ENCODE results near the gene PMVK.
A peak's percentile ranks its signal among the peaks of the same experiment; 100 is the strongest.

Gene PMVK

DNA sequence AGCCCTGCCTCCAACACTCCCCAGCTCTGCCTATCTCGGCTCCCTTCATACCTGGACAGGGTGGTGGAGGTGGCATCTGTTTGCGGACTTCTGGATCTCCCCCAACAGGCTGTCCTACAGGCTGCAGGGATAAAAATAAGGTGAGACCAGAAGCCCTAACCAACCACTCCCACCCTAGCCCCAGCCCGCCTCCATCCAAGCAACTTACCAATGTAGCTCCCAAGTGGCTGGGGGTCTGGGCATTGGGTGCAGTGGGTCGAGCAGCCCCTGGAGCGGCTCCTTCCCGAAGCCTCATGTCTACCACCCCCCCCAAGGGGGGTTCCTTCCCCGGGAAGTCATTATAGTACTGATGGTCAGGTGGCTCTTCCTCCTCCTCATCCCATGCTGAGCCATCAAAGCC, 29.6 kb upstream of the PMVK start:
- DNase-seq (ENCODE audit: low read depth) = no peak

DNA sequence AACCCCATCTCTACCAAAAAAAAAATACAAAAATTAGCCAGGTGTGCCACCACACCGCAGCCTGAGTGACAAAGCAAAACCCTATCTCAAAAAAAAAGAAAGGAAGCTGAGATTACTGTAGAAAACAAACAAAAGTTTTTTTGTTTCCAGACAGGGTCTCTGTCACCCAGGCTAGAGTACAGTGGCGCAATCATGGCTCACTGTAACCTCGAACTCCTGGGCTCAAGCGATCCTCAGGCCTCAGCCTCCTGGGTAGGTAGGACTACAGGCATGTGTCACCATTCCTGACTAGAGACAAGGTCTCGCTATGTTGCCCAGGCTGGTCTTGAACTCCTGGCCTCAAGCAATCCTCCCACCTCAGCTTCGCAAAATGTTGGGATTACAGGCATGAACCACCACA, 27.8 kb upstream of the PMVK start:
- no peak for DNase-seq (ENCODE audit: low read depth)

DNA sequence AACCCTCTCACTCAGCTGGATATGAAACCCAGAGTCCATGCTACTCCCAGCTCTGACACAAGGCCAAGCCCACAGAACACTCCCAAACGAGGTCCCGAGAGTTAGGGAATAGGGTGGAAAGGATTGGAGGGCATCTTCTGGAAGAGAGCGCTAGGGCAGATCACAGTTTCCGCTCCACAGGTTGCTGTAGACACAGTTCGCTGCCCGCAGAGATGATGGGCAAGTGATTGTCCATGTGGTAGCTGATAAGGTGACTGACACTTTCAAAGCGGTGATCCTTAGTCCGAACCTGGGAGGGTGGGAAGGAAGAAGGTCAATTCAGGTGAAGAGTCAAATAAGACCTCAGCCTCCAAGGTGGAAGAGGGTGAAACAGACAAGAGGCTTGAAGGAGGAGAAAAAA, 27.1 kb upstream of the PMVK start:
- no peak for DNase-seq (ENCODE audit: low read depth)

DNA sequence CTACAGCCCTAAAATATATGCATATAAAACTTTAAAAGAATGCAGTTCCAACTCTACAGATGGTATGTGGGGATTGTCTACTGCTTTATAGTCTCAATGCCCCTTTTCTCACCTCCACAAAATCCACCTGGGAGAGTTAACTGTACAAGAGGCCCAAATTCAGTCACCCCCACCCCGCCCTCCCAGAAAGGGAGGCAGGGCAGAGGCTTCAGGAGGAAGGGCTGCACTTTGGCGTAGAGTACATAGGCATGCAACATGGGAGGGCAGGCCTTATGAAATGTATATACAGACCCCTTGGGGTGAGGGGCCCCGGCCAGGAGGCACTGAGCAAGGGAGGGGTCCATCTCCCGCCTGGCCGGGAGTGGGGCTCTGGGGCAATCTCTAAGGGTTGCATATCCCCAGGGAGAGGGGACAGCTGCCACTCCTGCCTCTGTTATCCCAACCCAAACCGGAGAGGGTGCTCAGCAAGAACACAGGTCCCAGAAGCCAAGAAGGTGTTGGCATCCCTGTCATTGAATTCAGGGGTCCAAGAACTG, 26.3 kb upstream of the PMVK start:
- DNase-seq (ENCODE audit: low read depth) = no peak

DNA sequence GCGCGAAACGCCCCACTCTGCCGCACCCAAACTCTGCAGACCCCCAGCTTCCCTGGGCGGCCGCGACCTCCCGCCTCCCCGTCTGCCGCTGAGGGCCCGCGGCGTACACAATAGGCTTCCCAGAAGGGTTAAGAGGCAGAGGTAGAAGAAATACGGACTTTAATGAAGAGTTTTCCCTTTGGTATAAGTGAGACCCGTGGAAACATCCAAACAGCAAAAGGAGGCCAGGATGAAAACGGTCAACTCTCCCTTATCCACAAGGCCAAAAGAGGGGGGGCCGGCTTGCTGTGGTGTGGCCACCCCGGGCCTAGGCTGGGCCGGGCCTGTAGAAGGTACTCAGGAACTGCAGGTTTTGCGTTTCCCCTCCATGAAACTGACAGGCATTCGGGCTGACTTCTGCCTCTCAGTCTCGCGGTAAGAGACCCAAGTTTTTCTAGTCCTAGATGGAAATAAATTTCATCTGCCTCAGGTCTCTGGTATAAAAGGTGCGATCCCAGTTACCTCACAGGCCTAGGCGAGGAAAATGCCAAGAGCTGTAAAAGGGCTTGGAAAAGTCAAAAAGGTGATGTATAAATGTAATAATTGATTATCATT, 25.7 kb upstream of the PMVK start:
- no peak for DNase-seq (ENCODE audit: low read depth)

DNA sequence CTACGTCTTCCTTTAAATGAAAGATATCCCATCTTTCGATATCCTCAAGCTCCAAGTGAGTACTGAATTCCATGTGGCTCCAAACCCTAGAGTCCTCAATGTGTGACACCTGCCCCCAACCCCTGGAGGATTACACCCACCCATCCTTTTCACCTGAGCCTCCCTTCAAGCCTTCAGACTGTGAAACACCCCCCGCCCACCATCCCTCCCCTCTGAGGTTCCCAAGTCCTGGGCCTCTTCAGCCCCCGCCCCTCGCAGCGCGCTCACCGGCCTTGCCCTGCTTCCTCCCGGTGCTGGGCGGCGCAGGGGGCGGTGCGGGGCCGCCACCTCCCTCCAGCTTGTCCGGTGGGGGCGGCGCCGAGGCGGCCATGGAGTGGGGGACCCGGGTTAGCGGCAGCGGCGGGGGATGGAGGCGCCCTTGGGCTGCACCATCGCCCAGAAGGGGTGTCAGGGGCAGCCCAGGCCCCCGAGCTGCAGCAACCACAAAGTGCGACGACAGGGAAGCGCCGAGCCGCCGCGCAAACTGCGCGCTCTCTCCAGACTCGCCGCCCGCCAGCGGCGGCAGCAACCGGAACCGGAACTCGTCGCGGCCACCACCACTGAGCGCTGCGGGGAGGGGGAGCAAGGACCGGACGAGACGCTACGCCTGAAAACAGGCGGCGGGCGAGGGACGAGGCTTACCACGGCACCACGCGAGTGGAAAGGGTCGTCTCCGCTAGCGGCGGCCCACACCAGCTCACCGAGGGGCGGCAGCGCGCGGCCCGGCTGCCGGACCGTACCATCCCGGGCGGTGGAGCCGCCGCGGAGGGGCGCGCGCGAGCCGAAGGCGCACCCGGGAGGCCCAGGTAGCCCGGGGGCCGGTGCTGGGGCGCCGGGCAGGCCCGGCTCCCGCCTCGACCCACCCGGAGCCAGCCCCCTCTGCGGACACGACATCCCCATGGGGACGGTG, 25.0 kb upstream of the PMVK start, which contains the start of gene PYGO2:
Gene PYGO2, minus strand, starts transcription at position 576 of the 949 bp plus-strand sequence. Its CDS starts 206 bp downstream, at position 370.
- DNase-seq (ENCODE audit: low read depth) = peak; percentile 70

DNA sequence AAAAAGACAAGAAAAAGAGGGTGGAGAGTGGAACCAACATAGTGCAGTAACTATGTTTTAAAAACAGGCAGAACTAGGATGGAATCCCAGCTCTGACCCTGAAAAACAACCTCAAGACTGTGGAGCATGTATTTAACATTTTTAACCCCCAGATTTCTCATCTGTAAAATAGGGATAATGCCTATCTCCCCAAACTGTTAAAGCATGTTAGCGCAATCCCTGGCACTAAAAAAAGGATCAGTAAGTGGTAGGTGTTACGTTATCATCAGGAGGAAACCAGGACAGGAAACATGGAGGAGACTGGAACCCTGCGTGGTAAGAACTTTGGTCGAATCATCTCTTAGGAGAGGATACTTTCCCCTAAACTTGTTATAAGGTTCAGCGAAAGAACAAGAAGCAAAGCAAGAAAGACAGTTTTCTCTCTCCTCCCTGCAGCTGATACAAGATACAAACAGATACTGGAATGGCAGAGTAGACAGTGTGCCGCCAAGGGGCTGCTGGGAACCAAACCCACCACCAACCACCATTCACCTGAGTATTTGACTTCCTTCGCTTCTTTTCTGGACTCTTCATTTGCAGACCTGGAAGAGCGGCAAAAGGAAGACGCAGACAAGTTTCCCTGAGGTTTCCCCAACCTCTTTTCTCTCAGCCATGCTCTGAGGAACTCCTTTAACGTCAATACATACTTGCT, 24.1 kb upstream of the PMVK start:
- no peak for DNase-seq (ENCODE audit: low read depth)

DNA sequence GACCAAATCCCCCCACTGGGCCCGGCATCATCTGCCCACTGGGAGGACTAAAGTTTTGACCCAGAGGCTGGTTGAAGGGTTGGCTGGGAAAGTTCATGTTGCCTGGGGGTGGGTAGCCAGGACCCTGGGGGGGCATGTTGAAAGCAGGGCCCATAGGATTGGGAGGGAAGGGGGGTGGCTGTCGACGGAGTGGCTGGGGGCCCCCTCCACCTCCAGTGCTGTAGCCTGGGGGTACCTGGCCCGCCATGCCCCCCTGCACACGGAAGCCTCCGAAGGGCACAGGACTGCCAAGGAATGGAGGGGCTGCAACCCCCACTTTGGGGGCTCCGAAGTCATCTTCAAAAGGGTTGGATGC, 22.9 kb upstream of the PMVK start:
- DNase-seq (ENCODE audit: low read depth) = no peak

DNA sequence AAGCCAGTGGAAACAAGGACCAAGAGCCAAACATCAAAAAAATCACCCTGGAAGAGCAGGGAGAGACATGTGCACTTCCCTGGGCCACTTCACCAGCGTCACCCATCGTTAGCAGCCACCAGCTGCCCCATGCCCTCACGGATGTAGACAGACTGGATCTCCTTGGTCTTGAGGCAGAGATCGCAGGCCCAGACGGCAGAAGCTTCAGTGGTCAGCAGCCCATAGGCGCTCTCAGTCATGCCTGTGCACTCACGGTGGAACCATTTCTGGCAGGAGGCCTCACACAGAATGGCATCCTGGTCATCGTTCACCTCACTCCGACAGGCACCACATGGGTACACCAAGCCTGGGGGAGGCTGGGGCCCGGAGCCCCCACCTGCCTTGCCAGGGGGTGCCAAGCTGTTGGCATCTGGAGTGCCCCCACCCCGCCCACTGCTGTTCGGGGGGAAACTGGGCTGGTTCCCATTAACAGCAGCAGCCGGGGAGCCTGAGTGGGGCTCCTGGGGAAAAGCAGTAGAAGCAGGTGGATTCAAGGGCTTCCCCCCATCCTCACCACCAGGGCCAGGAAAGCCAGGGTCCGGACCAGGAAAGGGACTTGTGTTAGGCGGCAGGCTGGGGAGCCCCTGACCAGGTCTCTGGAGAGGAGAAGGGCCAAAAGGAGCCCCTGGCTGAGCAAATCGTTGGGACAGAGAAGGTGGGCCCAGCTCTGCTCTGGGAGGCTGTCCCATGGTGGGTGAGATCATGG, 22.3 kb upstream of the PMVK start:
- no peak for DNase-seq (ENCODE audit: low read depth)

DNA sequence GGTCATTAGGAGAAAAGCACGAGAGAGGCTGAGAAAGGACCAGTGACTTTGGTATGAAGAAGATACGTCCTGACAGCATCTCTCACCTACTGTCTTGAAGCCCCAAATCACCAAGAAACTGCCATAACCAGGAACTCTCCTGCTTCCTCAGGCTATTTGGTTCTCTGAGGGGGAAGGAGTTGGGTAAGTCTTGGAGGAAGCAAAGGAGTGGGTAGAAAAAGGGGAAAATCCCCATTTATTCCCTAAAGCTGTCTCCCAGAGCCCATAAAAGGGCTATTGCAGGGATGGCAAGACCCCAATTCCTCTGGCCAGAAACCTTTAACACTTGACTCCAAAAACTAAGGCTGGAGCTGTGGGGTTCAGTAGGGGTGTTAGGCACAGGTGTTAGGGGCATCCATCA, 21.5 kb upstream of the PMVK start:
- no peak for DNase-seq (ENCODE audit: low read depth)

DNA sequence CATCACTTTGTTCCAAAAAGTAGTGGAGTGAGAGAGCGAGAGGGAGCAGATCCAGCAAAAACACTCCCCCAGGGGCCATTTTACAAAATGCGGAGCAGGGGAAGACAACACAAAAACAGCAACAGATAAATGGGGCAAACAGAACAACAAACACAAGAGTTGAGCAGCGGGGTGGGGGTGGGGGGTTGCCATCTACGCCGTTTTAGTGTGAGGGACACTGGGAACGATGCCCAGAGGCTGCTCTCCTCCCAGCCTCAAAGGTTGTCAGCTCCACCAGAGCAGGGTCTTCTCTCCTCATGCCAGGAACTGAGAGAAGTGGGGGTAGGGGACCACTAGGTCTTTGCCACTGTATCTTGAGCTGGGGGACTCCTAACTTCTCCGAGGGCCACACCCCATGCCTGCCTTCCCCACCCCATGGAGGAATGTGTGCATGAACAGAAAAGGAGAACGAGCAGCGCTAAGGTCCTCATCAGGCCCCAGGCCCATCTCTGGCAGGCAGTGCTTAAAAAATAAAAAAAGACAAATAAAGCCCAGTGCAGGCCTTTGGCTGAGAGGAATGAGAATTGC, 20.7 kb upstream of the PMVK start:
- no peak for DNase-seq (ENCODE audit: low read depth)

DNA sequence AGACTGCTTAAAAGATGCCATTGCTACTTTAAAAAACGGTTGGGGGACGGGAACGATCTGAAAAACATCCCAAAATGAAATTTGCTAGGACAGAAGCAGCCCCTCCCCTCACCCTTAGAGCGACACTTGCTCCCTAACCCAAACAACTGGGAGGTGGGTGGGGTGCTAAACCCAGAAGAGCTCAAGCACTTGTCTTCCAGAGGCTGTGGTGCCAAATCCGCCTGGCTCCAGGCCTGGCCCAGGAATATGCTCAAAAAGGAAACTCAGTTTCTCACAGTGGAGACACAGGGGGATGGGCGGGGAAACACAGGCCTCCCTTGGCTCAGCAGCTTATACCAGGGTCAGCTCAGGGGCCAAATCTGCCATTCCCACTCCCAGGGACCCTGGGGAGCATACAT, 20.0 kb upstream of the PMVK start:
- DNase-seq (ENCODE audit: low read depth) = no peak

DNA sequence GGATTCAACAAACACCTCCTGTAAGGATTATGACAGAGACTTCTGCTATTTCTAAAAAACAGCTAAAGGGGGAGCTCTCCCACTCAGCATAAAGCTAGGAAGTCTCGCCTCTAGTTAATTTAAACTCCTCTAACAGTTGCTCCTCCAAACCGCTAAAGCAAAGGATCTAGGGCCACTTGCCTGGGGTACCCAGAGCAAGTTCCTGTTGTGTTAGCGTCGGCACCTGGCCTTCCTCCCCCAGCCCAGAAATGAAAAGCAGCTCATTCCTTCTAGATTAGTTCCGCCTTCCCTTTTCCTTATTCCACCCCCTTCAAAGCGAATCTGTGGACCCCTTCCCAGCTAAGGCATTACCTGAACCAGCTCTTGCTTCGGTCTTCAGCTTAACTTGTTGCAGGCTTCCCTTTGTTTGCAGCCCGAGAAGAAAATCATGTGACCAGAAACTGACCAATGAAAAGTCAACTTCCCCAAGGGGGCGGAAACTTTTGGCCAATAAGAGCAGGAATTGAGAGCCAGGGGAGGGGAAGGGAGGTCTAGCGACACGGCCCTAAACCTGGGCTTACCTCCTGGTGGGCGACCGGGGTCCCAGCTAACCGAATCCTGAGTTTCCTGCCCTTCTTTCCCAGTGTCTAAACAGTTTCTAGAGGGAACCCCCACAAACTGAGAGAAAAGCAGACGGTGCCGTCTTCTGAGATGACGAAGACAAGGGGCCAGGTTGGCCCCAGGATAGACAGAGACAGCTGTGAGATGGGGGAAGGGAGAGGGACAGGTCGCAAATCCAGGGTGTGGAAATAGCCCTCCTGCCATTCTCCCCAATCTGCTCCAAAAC, 19.4 kb upstream of the PMVK start, which contains the start of gene PBXIP1:
Gene PBXIP1, minus strand, starts transcription at position 382 of the 826 bp plus-strand sequence. CDS start 2,378 bp downstream, outside the sequence.
- peak; percentile 74 for DNase-seq (ENCODE audit: low read depth)

DNA sequence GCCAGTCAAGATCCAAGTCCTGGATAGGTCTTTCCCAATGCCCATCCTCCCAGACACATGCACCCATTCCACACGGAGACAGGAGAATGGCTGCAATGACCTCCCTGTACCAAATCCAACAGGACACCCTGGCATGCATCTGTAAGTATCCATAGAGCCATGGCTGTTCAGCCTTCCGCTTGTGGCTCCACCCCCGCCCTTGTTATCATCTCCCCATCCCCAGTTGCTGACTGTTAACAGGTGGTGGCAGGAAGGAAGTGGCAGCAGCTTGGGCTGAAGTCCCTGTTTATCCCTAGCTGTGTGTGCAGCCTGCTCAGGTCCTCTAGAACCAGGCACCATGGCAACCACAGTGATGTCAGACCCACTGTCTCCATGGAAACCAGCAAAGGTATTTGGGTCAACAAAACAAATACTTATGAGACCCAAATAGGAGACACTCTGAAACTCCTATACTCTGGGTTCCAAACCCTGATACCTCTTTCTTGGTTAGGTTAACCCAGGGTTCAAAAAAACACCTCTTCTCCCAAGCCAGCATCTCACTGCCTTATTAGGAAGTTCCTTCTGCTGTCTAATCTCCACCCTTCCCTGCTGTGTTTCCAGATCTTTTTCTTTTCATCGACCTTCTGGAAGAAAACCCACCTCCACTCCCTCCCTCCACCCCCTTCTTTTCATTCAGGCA, 18.7 kb upstream of the PMVK start:
- peak; percentile 74 for DNase-seq (ENCODE audit: low read depth)

DNA sequence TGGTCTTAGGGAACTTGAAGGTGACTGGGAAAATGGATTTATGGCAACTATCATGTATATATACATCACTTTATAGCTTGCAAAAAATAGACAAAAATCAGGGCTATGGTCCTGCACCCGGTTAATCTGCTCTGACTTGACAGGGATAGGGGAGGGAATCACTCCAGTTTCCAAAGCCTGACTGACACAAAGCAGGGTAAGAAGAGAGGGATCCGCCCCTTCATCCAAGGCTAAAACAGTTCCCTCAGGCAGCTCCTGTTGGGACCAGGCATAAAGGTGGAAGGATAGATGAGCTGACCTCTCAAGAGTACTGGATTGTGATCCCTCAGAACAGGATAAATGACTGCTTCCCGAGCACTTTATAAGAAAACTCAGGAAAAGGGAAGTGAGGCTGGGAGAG, 18.0 kb upstream of the PMVK start:
- DNase-seq (ENCODE audit: low read depth) = no peak

DNA sequence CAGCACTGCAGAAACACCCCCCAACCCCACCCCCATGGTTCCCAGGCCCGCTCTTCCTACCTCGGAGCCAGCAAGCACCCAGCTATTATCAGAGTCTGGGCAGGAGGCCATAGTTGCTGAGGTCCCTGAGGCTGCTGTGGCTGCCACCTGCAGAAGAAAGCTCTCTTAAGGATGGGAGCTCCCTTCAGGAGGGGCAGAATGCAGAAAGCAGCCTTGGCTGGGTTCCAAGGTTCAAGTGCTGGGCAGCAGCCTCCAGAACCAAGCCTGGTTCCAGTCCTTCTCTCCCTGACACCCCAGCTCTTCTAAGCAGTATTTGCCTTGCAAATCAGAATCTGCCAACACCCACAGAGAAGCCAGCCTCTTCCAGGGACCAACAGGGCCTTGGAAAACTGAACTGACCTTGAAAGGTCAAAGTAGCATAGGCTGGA, 17.1 kb upstream of the PMVK start:
- DNase-seq (ENCODE audit: low read depth) = no peak

DNA sequence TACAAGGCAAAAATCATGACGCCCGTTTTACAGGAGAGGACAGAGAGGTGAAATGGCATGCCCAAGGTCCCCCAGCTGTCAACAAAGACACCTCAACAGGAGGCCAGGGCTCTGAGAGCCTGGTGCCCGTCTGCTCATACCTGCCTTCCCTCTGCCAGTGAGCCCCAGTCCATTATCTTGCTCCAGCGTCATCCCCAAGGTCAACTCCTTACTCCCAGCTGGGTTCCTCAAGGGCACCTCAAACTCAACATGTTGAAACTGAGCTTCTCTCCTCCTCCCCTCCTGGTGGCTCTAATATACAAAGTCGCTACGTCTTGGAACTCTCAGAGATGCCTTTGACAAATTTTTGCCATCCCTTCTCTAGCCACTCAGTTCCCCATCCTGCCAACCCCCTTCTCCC, 16.1 kb upstream of the PMVK start:
- no peak for DNase-seq (ENCODE audit: low read depth)

DNA sequence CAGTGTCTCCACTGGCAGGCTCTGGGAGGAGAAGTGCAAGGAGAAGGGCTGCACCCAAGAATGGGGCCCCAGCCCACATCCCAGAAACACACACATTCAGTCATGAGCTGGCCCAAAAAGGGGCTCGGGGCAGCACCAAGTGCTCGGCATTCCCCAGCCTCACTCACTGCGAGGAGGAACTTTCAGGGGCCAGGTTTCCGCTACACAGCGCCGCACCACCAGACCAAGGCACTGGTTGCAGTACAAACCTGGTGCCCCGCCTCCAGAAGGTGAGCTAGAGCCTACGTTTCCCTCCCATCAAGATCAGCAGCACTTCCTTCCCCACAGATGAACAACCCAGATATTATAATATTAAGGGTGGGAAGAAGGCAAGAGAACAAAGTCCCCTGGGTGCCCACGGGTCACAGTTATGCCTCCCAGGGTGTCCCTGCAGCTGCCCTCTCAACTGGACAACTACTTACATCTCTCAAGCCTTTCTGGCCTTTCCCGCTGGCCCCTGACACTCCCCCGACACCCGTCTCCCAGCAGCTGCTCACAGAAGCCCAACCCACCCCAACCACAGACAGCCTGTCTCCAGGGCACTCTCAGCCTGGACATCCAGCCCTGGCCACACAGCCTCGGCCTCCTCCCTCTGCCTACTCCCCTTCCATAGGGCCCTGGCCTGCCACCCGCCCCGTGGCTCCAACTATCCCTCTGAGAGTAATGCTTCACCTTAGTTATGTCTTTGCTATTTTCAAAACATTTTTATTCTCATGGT, 15.6 kb upstream of the PMVK start:
- no peak for DNase-seq (ENCODE audit: low read depth)

DNA sequence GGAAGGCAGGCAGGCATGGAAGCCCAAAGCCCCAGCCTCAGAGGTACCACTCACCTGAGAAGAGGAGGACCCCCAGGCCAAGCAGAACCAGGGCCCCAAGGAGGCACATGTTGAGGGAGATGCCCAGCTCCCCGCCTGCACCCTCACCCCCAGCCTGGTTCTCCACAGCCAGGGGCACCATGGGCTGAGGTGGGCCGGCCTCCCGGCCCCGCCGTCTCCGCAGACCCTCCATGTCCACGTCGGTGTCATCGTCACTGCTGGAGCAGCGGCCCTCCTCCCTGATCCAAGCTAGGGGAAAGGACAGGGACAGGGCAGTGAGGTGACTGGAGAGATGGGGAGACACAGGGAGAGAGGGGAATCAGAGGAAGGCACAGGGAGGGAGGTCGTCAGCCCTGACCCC, 11.6 kb upstream of the PMVK start:
- DNase-seq (ENCODE audit: low read depth) = no peak

Measured in activated gamma-delta T cell treated with anti-CD3 and anti-CD28 coated beads, Interleukin-2, amount 50 U/mL, for 16 hours (primary cell).